ENCODE results near the gene RASGRP4. TPM values are rescaled to one million over a fixed set of nuclear protein-coding genes. Genes with fewer than 3 reads are reported as not detected.
"Not testable (repeated sequence)": the region's sequence is repeated elsewhere in the genome, so short reads cannot be mapped to it uniquely, and the experiment has no call there.

RASGRP4 gene
- total RNA-seq, 3 donors from 2014 or later: 0.66 to 8.8 (median 1.6) TPM

DNA sequence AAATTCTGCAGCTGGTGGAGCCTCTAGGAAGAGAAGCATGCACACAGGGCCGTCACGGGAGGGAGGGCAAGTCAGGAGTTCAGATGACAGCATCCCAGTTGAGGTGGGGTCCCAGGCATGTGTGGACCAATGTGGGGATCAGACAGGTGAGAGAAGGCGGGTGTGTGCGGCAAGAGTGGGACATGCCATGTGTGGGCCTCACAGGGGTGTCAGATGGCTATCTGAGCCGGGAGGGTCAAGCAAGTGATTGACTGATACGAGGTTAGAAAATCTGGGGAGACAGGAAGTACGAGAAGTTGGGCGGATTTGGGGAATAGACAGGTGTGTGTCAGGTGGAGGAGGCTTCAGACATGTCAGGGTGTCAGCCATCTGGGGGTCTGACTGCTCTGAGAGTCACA, 8.9 kb downstream of the RASGRP4 start:
- H3K4me1 ChIP-seq: no peaks in the 10 kb centered on the region
- intact Hi-C loops (cut with DNase I; ENCODE audit: low total_unique reads): no loop called here
- DNase-seq (ENCODE audit: low spot score in 2 of 2): no peak
- H3K27me3 ChIP-seq: no peaks in the 10 kb centered on the region
- TF ChIP-seq POLR2A (IDR thresholded peaks at IDR 0.05) (no peak), POLR2AphosphoS5 (IDR thresholded peaks at IDR 0.05) (no peak)
- TF ChIP-seq, protein P1, sequence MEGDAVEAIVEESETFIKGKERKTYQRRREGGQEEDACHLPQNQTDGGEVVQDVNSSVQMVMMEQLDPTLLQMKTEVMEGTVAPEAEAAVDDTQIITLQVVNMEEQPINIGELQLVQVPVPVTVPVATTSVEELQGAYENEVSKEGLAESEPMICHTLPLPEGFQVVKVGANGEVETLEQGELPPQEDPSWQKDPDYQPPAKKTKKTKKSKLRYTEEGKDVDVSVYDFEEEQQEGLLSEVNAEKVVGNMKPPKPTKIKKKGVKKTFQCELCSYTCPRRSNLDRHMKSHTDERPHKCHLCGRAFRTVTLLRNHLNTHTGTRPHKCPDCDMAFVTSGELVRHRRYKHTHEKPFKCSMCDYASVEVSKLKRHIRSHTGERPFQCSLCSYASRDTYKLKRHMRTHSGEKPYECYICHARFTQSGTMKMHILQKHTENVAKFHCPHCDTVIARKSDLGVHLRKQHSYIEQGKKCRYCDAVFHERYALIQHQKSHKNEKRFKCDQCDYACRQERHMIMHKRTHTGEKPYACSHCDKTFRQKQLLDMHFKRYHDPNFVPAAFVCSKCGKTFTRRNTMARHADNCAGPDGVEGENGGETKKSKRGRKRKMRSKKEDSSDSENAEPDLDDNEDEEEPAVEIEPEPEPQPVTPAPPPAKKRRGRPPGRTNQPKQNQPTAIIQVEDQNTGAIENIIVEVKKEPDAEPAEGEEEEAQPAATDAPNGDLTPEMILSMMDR (IDR thresholded peaks at IDR 0.05): no peak
- no peaks in the 10 kb centered on the region for H3K36me3 ChIP-seq
- H3K9me3 ChIP-seq: no peaks in the 10 kb centered on the region
- no peak overlapping the region for H3K4me3 ChIP-seq
- H3K27ac ChIP-seq: no peak overlapping the region

- Histone ChIP-seq H3K9me3 (no peaks in the 10 kb centered on the region), H3K36me3 (no peaks in the 10 kb centered on the region), H3K4me3 (no peak overlapping the region), H3K4me1 (no peaks in the 10 kb centered on the region), H3K27ac (no peak overlapping the region), H3K27me3 (no peaks in the 10 kb centered on the region)
- TF ChIP-seq, protein P1 (IDR thresholded peaks at IDR 0.05): no peak
- TF ChIP-seq POLR2A (IDR thresholded peaks at IDR 0.05) (no peak), POLR2AphosphoS5 (IDR thresholded peaks at IDR 0.05) (no peak)
- DNase-seq (ENCODE audit: low spot score in 2 of 2): no peak
- intact Hi-C loops (cut with DNase I; ENCODE audit: low total_unique reads): no loop called here
These were observed 12.6 kb downstream of the RASGRP4 start for GRCh38 chr19:38413416-38413815.

DNA sequence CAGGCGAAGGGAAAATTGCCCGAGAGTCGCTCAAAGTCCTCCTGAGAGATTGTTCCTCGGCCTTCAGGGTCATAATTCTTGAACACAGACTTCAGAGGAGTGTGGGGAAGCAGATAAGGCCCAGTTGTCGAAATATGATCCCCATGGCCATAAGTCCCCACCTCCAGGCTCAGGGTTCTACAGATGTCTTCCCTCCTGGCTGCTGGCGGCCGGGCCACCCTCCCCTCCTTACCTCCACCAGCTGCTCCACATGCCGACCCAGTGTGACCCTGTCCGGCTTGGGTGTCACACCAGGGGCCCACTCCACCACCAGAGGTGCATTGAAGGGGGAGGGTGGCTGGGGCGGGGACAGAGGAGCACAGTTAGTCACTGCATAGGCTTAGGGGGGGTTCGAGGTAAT, 13.1 kb downstream of the RASGRP4 start:
- intact Hi-C loops (cut with DNase I; ENCODE audit: low total_unique reads): no loop called here
- no peak for TF ChIP-seq POLR2AphosphoS5 (IDR thresholded peaks at IDR 0.05)
- TF ChIP-seq, protein P1 (IDR thresholded peaks at IDR 0.05): no peak
- TF ChIP-seq POLR2A (IDR thresholded peaks at IDR 0.05): no peak

DNA sequence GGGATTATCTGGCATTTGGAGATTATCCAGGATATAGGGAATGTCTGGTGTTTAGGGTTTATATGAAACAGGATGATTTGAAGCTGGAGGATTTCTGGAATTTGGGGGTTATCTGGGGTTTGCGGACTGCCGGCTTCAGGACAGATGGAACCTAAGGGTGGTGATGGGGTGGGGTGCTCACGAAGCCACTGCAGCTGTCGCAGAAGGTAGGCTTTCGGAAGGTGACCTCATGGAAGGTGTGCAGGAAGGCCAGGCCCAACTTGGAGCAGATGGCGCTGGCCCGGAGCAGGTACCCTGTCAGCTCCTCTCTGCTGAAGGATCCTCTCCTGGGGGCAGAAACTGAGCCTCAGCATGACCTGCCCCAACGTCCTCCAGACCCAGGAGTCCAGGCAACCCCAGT, 13.5 kb downstream of the RASGRP4 start:
- no peak overlapping the region for H3K4me3 ChIP-seq
- no peaks in the 10 kb centered on the region for H3K4me1 ChIP-seq
- no peaks in the 10 kb centered on the region for H3K27me3 ChIP-seq
- TF ChIP-seq POLR2A (IDR thresholded peaks at IDR 0.05): no peak
- TF ChIP-seq, protein P1 (IDR thresholded peaks at IDR 0.05): no peak
- TF ChIP-seq POLR2AphosphoS5 (IDR thresholded peaks at IDR 0.05): no peak
- no peaks in the 10 kb centered on the region for H3K9me3 ChIP-seq
- no peak for DNase-seq (ENCODE audit: low spot score in 2 of 2)
- no peaks in the 10 kb centered on the region for H3K36me3 ChIP-seq
- no peak overlapping the region for H3K27ac ChIP-seq
- intact Hi-C loops (cut with DNase I; ENCODE audit: low total_unique reads): no loop called here

More for the DNA sequence above, 13.1 kb downstream of the RASGRP4 start:
- Histone ChIP-seq H3K4me1 (no peaks in the 10 kb centered on the region), H3K9me3 (no peaks in the 10 kb centered on the region), H3K27me3 (no peaks in the 10 kb centered on the region), H3K36me3 (no peaks in the 10 kb centered on the region), H3K27ac (no peak overlapping the region), H3K4me3 (no peak overlapping the region)
- no peak for DNase-seq (ENCODE audit: low spot score in 2 of 2)

- H3K4me3 ChIP-seq; H3K9me3 ChIP-seq; H3K36me3 ChIP-seq; H3K4me1 ChIP-seq; intact Hi-C loops (cut with DNase I; ENCODE audit: low total_unique reads); H3K27ac ChIP-seq; DNase-seq (ENCODE audit: low spot score in 2 of 2); H3K27me3 ChIP-seq: not testable (repeated sequence)
These were observed 14.1 kb downstream of the RASGRP4 start for GRCh38 chr19:38411898-38412297.

Measured in breast epithelium (tissue), 4 donors.